ENCODE data around the gene LDB3. TPM values are rescaled to one million over a fixed set of nuclear protein-coding genes. Genes with fewer than 3 reads are reported as not detected.

LDB3 gene
- total RNA-seq, 1 donor from 2014 or later = 1.3 TPM

DNA sequence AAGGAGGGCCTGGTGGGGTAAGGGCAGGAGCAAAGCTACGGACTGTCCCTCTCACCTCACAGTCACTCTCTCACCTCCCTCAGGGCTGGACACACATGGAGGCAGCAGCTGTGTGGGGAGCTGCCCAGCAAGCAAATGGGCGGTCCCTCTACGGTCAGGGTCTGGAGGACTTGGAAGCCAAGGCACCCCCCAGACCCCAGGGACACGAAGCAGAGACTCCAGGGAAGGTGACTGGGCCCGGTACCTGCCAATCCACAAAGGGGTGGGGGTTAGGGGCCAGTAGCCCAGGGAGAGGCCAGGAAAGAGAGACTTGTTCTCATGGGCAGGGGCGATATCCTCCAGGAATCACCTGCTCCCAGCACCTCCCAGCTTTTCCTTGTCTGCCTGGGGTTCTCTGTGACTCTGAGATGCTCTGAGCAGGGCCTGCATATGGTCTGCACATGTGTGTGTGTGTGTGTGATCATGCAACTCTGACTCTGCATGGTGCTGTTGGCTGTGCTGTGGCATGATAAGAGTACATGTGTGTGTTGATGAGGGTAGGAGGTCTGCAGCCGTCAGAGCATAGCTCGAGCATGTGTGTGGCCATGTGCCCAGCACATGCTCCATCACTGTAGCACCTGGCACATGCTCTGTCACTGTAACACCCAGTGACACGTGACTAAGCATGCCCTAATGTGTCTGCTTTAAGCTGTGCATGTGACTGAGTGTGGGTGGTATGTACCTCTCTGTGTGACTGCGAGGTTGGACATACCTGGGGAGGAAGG lies 4.6 kb upstream of the LDB3 start:
- DNase-seq (ENCODE audit: low spot score) = no peak

- no peak for DNase-seq (ENCODE audit: low spot score)
These were observed 3.7 kb upstream of the LDB3 start for GRCh38 chr10:86664341-86665217.

DNA sequence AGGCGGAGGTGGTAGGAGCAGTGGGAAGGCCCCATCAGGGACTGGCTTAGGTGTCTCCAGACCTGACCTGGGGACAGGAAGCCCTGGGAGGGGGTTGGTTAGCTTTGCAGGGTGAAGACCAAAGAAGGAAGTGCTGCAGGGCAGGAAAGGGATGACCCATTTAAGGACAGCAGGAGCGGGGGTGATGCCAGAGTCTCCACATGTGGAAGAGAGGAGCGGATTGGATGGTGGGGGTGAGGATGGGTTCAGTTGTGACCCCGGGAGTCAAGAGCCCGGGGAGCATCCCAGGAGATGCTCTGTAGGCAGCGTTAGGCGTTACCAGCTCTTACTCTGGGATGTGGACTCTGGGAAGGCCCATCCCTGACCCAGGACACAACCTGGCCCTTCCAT lies 3.1 kb upstream of the LDB3 start:
- DNase-seq (ENCODE audit: low spot score) = no peak

DNA sequence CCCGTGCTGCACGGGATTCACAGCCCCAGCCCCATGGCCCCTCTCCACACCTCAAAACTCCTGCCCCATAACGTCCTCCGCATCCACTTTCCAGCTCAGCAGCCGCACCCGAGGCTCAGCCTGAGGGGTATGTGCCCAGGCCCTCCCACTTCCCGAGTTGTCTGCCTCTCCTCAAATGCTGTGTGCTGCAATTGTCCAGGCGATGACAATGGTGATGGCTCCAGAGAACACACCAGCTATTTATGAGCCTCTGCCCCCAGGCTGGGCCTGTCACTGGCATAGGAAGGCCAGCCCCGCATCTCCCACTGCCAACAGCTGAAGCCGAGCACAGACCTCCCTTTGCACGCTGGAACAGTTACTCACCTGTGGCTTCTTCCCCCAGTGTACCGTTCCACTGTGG lies 2.4 kb upstream of the LDB3 start:
- no peak for DNase-seq (ENCODE audit: low spot score)

DNA sequence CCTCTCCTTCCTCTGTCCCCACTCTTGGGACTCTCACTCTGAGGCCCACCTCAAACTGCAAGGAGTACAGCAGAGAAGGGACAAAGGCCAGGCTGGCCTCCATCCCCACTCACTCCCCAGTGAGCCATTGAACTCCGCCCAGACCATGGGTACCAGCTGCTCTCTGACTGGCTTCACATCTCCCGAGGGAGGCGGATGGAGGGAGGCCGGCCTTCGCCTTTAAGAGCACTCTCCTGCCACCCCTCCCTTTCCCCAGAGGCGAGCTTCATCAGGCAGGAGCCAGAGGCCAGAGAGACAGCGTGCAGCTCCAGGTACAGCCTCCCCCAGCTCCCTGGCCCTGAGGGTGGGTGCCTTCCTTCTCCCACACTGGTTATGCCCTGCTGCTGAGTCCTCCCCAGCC lies 1.8 kb upstream of the LDB3 start:
- DNase-seq (ENCODE audit: low spot score) = no peak

GRCh38 chr10:86667421-86668181 lies 710 bp upstream of the LDB3 start:
- DNase-seq (ENCODE audit: low spot score) = no peak

DNA sequence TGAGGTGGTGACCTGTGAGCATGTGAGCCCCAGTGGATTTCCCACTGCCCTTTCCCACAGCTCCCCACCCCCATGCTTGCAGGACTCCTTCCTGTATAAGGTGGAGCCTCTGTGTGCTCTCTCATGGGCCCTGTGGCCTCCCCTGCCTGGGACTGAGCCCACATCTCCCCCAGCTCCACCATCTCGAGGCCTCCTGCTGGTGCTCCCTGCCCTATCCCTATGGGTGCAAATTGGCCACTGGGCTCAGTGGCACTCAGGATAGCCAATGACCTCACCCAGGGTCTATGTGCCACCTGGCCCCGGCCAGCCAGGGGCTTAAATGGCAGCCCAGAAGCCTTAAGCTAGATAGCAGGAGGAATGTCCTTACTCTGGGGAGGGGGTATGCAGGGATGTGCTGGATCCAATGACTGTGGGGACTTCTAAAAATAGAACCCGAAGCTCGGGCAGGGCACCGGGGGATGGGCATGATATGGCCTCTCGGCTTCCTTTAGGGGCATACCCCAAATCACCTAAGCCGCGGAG lies 2.0 kb downstream of the LDB3 start:
- DNase-seq (ENCODE audit: low spot score) = no peak

DNA sequence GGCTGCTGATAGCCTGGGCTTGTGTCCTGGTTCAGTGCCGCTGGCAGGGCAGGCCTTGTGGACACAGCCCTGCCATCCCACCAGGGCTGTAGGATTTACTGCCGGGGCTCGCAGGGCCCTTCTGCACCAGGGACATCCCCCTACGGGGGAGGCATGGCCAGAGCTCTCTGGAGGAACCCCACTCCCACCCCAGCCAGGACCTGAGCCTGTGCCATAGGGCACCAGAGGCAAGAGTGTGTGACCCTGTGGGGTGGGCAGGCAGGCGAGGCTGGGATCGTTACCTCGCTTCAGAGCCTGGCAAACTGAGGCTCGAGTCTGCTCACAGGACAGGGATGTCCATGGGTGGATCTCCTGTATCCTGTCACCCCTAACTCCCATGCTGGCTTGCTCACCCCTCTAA lies 2.6 kb downstream of the LDB3 start:
- DNase-seq (ENCODE audit: low spot score) = no peak

- DNase-seq (ENCODE audit: low spot score) = no peak
These were observed 3.1 kb downstream of the LDB3 start for GRCh38 chr10:86671419-86671818.

GRCh38 chr10:86671985-86672710 lies 3.8 kb downstream of the LDB3 start:
- no peak for DNase-seq (ENCODE audit: low spot score)

DNA sequence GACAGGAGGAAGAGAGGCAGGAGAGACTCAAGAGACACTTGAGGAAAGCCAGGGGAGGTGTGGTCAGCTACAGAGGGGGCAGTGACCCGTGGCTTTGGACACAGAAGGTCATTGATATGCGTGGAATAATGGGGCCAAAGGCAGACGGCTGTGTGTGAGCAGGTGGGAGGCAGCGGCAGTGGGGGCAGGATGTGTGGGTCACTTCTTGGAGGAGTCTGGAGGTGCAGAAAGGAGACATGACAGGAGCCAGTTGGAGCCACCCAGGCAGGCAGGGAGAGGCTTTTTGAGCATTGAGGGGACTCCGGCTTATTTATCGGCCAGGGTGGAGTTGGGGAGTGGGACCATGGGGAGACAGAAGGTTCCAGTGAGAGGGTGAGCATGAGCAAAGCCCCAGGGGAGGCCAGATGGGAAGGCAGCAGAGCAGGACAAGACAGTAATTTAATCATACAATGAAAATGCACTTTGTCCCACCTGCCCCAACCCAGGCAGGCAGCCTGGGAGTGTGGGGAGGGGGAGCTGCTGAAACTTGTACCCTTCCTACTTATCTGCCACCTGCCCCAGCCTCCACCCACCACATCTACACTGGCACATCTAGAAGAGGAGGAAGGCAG lies 5.0 kb downstream of the LDB3 start:
- no peak for DNase-seq (ENCODE audit: low spot score)

GRCh38 chr10:86673827-86674581 lies 5.7 kb downstream of the LDB3 start:
- no peak for DNase-seq (ENCODE audit: low spot score)

- DNase-seq (ENCODE audit: low spot score) = no peak
These were observed 6.6 kb downstream of the LDB3 start for GRCh38 chr10:86674912-86675311.

DNA sequence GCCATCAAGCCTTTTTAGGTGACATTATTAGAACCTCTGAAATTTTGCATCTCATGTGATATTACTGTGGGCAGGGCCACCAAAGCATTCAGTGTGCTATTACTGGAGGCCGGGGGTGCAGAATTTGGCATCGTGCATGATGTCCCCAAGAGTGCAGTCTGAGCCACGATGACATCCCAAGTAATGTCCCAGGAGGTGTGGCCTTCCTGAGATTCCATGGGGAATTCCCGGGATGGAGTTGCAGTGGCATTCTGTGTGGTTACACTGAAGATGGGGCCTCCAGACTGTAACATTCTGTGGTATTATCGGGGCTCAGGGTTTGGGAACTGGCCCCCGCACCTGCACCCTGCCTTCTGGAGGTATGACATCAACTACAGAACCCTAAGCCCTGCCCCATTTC lies 9.1 kb downstream of the LDB3 start:
- no peak for DNase-seq (ENCODE audit: low spot score)

GRCh38 chr10:86678999-86679792 lies 10.9 kb downstream of the LDB3 start:
- no peak for DNase-seq (ENCODE audit: low spot score)

DNA sequence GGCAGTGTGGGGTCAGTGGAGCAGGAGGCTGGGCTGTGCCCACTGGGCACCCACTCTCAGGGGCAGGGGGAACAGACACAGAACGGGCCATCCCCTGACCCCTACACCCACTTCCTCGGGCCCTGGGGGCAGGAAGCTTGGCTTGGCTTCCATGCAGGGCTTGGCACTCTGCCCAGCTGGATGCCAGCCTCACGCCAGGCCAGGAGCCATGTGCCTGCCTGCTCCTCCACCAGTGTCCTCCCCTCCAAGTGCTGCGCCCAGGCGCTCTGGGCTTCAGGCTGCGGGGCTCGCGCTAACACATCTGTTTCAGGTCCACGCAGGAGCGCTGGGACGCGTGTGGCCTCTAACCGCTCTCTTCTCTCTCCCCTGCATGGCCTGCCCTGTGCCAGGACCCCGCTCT lies 12.7 kb downstream of the LDB3 start:
- no peak for DNase-seq (ENCODE audit: low spot score)

GRCh38 chr10:86681722-86682386 lies 13.5 kb downstream of the LDB3 start:
- no peak for DNase-seq (ENCODE audit: low spot score)

DNA sequence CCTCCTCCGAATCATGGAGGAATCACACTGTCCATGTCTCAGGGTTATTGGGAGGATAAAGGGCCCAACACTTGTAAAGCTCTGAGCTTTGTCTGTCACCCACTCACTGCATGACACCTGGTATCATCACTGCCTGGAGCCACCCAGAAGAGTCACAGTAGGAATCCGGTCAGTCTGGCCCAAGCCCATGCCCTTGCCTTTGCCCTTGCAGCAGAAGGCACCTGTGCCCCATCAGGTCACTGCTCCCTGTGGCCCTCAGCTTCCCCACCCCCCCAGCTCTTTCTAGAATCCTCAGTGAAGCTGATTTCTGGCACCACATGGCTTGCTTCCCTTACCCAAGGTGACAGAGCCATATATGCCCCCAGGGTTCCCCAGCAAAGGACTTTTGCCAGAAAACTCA lies 14.4 kb downstream of the LDB3 start:
- DNase-seq (ENCODE audit: low spot score) = no peak
